ENCODE data around the gene GFRAL.

DNA sequence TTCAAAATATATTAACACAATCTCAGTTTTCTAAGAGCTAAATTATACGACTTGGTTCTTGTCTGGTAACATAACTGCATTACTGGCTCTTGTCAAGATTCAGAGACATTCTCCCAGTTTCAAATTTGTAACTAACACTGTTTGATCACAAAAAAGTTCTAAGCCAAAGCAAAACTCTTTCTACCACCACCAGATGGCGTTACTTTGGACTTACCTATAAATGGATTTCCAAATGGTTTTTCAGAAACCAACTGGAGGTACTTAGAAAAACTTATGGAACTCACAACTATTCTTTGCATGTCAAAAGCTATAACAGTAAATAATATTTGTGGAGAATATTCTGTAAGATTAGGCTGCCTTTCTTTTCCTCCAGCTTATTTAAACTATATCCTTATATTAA is 34.2 kb upstream of the GFRAL start:
- TF ChIP-seq, protein P1, sequence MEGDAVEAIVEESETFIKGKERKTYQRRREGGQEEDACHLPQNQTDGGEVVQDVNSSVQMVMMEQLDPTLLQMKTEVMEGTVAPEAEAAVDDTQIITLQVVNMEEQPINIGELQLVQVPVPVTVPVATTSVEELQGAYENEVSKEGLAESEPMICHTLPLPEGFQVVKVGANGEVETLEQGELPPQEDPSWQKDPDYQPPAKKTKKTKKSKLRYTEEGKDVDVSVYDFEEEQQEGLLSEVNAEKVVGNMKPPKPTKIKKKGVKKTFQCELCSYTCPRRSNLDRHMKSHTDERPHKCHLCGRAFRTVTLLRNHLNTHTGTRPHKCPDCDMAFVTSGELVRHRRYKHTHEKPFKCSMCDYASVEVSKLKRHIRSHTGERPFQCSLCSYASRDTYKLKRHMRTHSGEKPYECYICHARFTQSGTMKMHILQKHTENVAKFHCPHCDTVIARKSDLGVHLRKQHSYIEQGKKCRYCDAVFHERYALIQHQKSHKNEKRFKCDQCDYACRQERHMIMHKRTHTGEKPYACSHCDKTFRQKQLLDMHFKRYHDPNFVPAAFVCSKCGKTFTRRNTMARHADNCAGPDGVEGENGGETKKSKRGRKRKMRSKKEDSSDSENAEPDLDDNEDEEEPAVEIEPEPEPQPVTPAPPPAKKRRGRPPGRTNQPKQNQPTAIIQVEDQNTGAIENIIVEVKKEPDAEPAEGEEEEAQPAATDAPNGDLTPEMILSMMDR (IDR thresholded peaks at IDR 0.05) = no peak
- TF ChIP-seq POLR2A (IDR thresholded peaks at IDR 0.05) = no peak
